GM21381 (cell line): Measurements from ENCODE around the gene KCNH4.

Experiments
- ATAC-seq: cut with Tn5 transposase; IDR thresholded peaks from one replicate; pipeline ENCODE4 v1.9.1; 2021; ENCODE audit warnings: mild to moderate bottlenecking, moderate library complexity; ENCODE audit not compliant: unreplicated experiment

The KCNH4 gene

GRCh38 chr17:42120161-42120769 lies 60.7 kb downstream of the KCNH4 start:
- ATAC-seq: no peak

GRCh38 chr17:42119301-42119700 lies 61.6 kb downstream of the KCNH4 start:
- no peak for ATAC-seq

GRCh38 chr17:42118545-42118944 lies 62.4 kb downstream of the KCNH4 start:
- ATAC-seq: no peak

- no peak for ATAC-seq
Observed at GRCh38 chr17:42118126-42118510, 62.8 kb downstream of the KCNH4 start.

GRCh38 chr17:42117397-42118125 lies 63.4 kb downstream of the KCNH4 start:
- no peak for ATAC-seq

- no peak for ATAC-seq
Observed at GRCh38 chr17:42116705-42117396, 64.1 kb downstream of the KCNH4 start.

- no peak for ATAC-seq
Observed at GRCh38 chr17:42114118-42114517, 66.8 kb downstream of the KCNH4 start.

- no peak for ATAC-seq
Observed at GRCh38 chr17:42113293-42114069, 67.5 kb downstream of the KCNH4 start.

- ATAC-seq: peak; percentile 47
Observed at GRCh38 chr17:42112552-42113176, 68.3 kb downstream of the KCNH4 start, which contains the start of gene DHX58. Gene DHX58 (minus strand): TSS chr17:42112714. CDS start chr17:42111892, 822 bp downstream.

GRCh38 chr17:42111871-42112551 lies 68.9 kb downstream of the KCNH4 start:
- no peak for ATAC-seq

- ATAC-seq: no peak
Observed at GRCh38 chr17:42111265-42111636, 69.7 kb downstream of the KCNH4 start.

- no peak for ATAC-seq
Observed at GRCh38 chr17:42110301-42111264, 70.4 kb downstream of the KCNH4 start.

GRCh38 chr17:42109086-42109485 lies 71.9 kb downstream of the KCNH4 start:
- ATAC-seq: no peak

- peak; percentile 67 for ATAC-seq
Observed at GRCh38 chr17:42107597-42108576, 73.1 kb downstream of the KCNH4 start.

- ATAC-seq: no peak
Observed at GRCh38 chr17:42107124-42107523, 73.8 kb downstream of the KCNH4 start.
